Naive thymus-derived CD4-positive, alpha-beta T cell (primary cell): ENCODE measurements around the gene MYBBP1A. TPM values are rescaled to one million over a fixed set of nuclear protein-coding genes. Genes with fewer than 3 reads are reported as not detected.

Source experiments
- ATAC-seq: fragments of 150-1000 bp; cut with Tn5 transposase; 2 replicates; pipeline ENCODE4 v1.10.0; 2021; ENCODE audit warnings: mild to moderate bottlenecking, moderate library complexity
- CTCF ChIA-PET: fragments of 350-600 bp; sonication (Branson Sonifier 250); formaldehyde crosslinking; loops from one replicate; lab custom pipeline; 2021; ENCODE audit warnings: antibody characterized with exemption; lab: Charles Lee
- POLR2A ChIA-PET: fragments of 350-600 bp; sonication (Branson Sonifier 250); formaldehyde crosslinking; loops from one replicate; lab custom pipeline; 2021; ENCODE audit warnings: antibody characterized with exemption, inconsistent platforms; lab: Charles Lee
- DNase-seq, 9 donors: peaks; one replicate each; pipeline versions ENCODE4 v3.0.0 to v3.0.0-alpha.2; 2020 to 2022; ENCODE audit warnings: mixed read lengths in 1 of 9
- H3K27ac ChIP-seq: one replicate; pipeline ENCODE4 v1.7.0; 2013; ENCODE audit warnings: mild to moderate bottlenecking, low read depth, low read length, moderate library complexity
- H3K27me3 ChIP-seq, 2 donors: one replicate each; pipeline ENCODE4 v1.7.0; 2013; ENCODE audit warnings: low read length in 2 of 2, mild to moderate bottlenecking in 2 of 2, moderate library complexity in 2 of 2; ENCODE audit not compliant: control insufficient read depth in 2 of 2, insufficient read depth in 2 of 2
- H3K36me3 ChIP-seq, 3 experiments: 1 replicate in 2 of 3; 2 replicates in 1 of 3; pipeline ENCODE4 v1.7.0; 2013; ENCODE audit warnings: low read length in 3 of 3, mild to moderate bottlenecking in 3 of 3, moderate library complexity in 1 of 3; ENCODE audit not compliant: insufficient read depth in 3 of 3, control insufficient read depth in 2 of 3
- H3K4me1 ChIP-seq, 2 donors: one replicate each; pipeline ENCODE4 v1.7.0; 2013; ENCODE audit warnings: low read length in 2 of 2, mild to moderate bottlenecking in 2 of 2, moderate library complexity in 1 of 2; ENCODE audit not compliant: control insufficient read depth in 2 of 2, insufficient read depth in 2 of 2
- H3K4me3 ChIP-seq: 2 replicates; pipeline ENCODE4 v1.7.0; 2013; ENCODE audit warnings: mild to moderate bottlenecking, low read length
- H3K9me3 ChIP-seq, 3 experiments: 1 replicate in 2 of 3; 2 replicates in 1 of 3; pipeline ENCODE4 v1.7.0; 2013; ENCODE audit warnings: low read length in 3 of 3; ENCODE audit not compliant: control insufficient read depth in 2 of 3
- H3K27ac Mint-ChIP-seq, 9 donors: one replicate each; pipeline ENCODE4 v1.8.0; 2020 to 2022; ENCODE audit warnings: mixed read lengths in 9 of 9, mild to moderate bottlenecking in 8 of 9, moderate library complexity in 5 of 9, inconsistent platforms in 2 of 9
- H3K27me3 Mint-ChIP-seq, 5 donors: one replicate each; pipeline ENCODE4 v1.8.0; 2021 to 2022; ENCODE audit warnings: mixed read lengths in 5 of 5, mild to moderate bottlenecking in 1 of 5
- H3K36me3 Mint-ChIP-seq, 5 donors: one replicate each; pipeline ENCODE4 v1.8.0; 2020 to 2022; ENCODE audit warnings: mixed read lengths in 5 of 5, mild to moderate bottlenecking in 3 of 5, inconsistent platforms in 1 of 5
- H3K4me1 Mint-ChIP-seq, 7 donors: one replicate each; pipeline ENCODE4 v1.8.0; 2020 to 2022; ENCODE audit warnings: mixed read lengths in 7 of 7, mild to moderate bottlenecking in 3 of 7, inconsistent platforms in 1 of 7
- H3K4me3 Mint-ChIP-seq, 10 donors: one replicate each; pipeline ENCODE4 v1.8.0; 2020 to 2022; ENCODE audit warnings: mild to moderate bottlenecking in 10 of 10, mixed read lengths in 10 of 10, moderate library complexity in 6 of 10, inconsistent platforms in 2 of 10
- H3K9me3 Mint-ChIP-seq, 11 donors: one replicate each; pipeline ENCODE4 v1.8.0; 2020 to 2022; ENCODE audit warnings: mixed read lengths in 11 of 11, mild to moderate bottlenecking in 4 of 11, inconsistent platforms in 1 of 11, moderate library complexity in 1 of 11
- intact Hi-C, 2 donors: fragments of 100-400 bp; cut with micrococcal nuclease; formaldehyde crosslinking; loops; one replicate each; pipeline ENCODE4 v1.15.1; 2023
- polyA plus RNA-seq, 2 donors: library from polyadenylated mRNA; unstranded; fragments of 300-500 nt; fragmentation: Illumina TruSeq; gene quantifications; one replicate each; pipeline ENCODE4 v1.2.3, GENCODE V29; 2021
- total RNA-seq, 6 experiments: library from RNA in 5 of 6; stranded (reverse) in 5 of 6; gene quantifications; 1 replicate in 5 of 6; 2 replicates in 1 of 6; pipeline ENCODE4 v1.2.3 and lab custom pipeline; 2021 to 2026

MYBBP1A gene
- total and polyA plus RNA-seq, 7 experiments from 2014 or later: 21.0 to 81.8 (median 74.3) TPM

- ChIA-PET CTCF (interaction anchor here (1.1 kb wide), 1 partner anchor 17 kb away, joined by 3 read pairs; no protein-coding TSS in a partner anchor), POLR2A (interaction anchor here (1.0 to 1.6 kb wide), 5 partner anchors 13 to 204 kb away, joined by 3 to 10 read pairs (median 4); no protein-coding TSS in a partner anchor)
- Histone ChIP-seq H3K36me3 (no peaks in the 10 kb centered on the region), H3K27ac (no peak overlapping the region), H3K4me3 (peak overlapping the region; percentile 48), H3K4me1 (peaks cover 17 to 20% of the 10 kb centered on the region in 2 donors), H3K27me3 (peaks cover 0 to 14% of the 10 kb centered on the region in 2 donors), H3K9me3 (no peaks in the 10 kb centered on the region)
- DNase-seq: peak in 5 of 9 donors; percentile 18 to 36 (median 28)
- Mint-ChIP-seq H3K4me3 (peak overlapping the region; percentile 77 to 92 (median 84)), H3K27me3 (peaks cover 15 to 52% (median 30%) of the 10 kb centered on the region in 5 donors), H3K36me3 (no peaks in the 10 kb centered on the region), H3K4me1 (peaks cover 15 to 34% (median 28%) of the 10 kb centered on the region in 7 donors), H3K27ac (peak overlapping the region in 1 of 9 donors; percentile 13), H3K9me3 (no peaks in the 10 kb centered on the region)
- intact Hi-C loops: loop anchor here in 1 of 2 donors (10.0 kb wide), 1 partner anchor 125 kb away; no protein-coding TSS in a partner anchor
- ATAC-seq: peak; percentile 26
Measured at GRCh38 chr17:4499431-4500190, 55.6 kb downstream of the MYBBP1A start.

- DNase-seq: peak; percentile 46 to 74 (median 66)
- H3K4me3 Mint-ChIP-seq: peak within 1 kb of the TSS; percentile 77 to 92 (median 84)
- peaks cover 15 to 52% (median 26%) of the 10 kb centered on the region in 5 donors for H3K27me3 Mint-ChIP-seq
- no peak within 1 kb of the TSS for H3K27ac Mint-ChIP-seq
- H3K27ac ChIP-seq: no peak within 1 kb of the TSS
- H3K9me3 ChIP-seq: no peaks in the 10 kb centered on the region
- no peaks in the 10 kb centered on the region for H3K36me3 Mint-ChIP-seq
- no peaks in the 10 kb centered on the region for H3K36me3 ChIP-seq
- H3K9me3 Mint-ChIP-seq: no peaks in the 10 kb centered on the region
- intact Hi-C loops: loop anchor here in 1 of 2 donors (1.0 to 10.0 kb wide), 3 partner anchors 12 to 126 kb away; partner anchors contain the start of gene MYBBP1A
- peaks cover 13 to 26% (median 23%) of the 10 kb centered on the region in 7 donors for H3K4me1 Mint-ChIP-seq
- H3K4me1 ChIP-seq: peaks cover 15 to 17% of the 10 kb centered on the region in 2 donors
- POLR2A ChIA-PET: interaction anchor here (1.0 to 1.6 kb wide), 4 partner anchors 12 to 205 kb away, joined by 3 to 10 read pairs (median 5); no protein-coding TSS in a partner anchor
- peak; percentile 96 for ATAC-seq
- peaks cover 0 to 14% of the 10 kb centered on the region in 2 donors for H3K27me3 ChIP-seq
- H3K4me3 ChIP-seq: peak within 1 kb of the TSS; percentile 48
- CTCF ChIA-PET: interaction anchor here (0.6 to 1.0 kb wide), 2 partner anchors 18 to 54 kb away, joined by 3 to 4 read pairs; no protein-coding TSS in a partner anchor
Measured at GRCh38 chr17:4498461-4499397, 56.5 kb downstream of the MYBBP1A start, which contains the start of gene SPNS2. TSS of gene SPNS2 (plus strand) at chr17:4498881. CDS start at chr17:4499048, 167 bp downstream.

GRCh38 chr17:4497101-4497824 lies 57.9 kb downstream of the MYBBP1A start:
- Histone ChIP-seq H3K36me3 (no peaks in the 10 kb centered on the region), H3K27me3 (peaks cover 0 to 9% of the 10 kb centered on the region in 2 donors), H3K4me3 (no peak overlapping the region), H3K4me1 (peaks cover 14 to 17% of the 10 kb centered on the region in 2 donors), H3K9me3 (no peaks in the 10 kb centered on the region), H3K27ac (no peak overlapping the region)
- H3K4me3 Mint-ChIP-seq: peak overlapping the region in 7 of 10 donors; percentile 10 to 58 (median 28)
- H3K9me3 Mint-ChIP-seq: no peaks in the 10 kb centered on the region
- peaks cover 8 to 47% (median 20%) of the 10 kb centered on the region in 5 donors for H3K27me3 Mint-ChIP-seq
- DNase-seq (no peak), ATAC-seq (no peak)
- H3K27ac Mint-ChIP-seq: no peak overlapping the region
- POLR2A ChIA-PET: no interaction called here
- peaks cover 18 to 29% (median 23%) of the 10 kb centered on the region in 7 donors for H3K4me1 Mint-ChIP-seq
- no peaks in the 10 kb centered on the region for H3K36me3 Mint-ChIP-seq
- intact Hi-C loops: loop anchor here in 1 of 2 donors (10.0 kb wide), 1 partner anchor 128 kb away; no protein-coding TSS in a partner anchor
- CTCF ChIA-PET: interaction anchor here (0.7 kb wide), 1 partner anchor 130 kb away, joined by 4 read pairs; no protein-coding TSS in a partner anchor

GRCh38 chr17:4492721-4493561 lies 62.2 kb downstream of the MYBBP1A start:
- no peaks in the 10 kb centered on the region for H3K4me1 ChIP-seq
- no peaks in the 10 kb centered on the region for H3K36me3 ChIP-seq
- Mint-ChIP-seq H3K36me3 (peaks cover 0 to 4% (median 0%) of the 10 kb centered on the region in 5 donors), H3K27ac (peak overlapping the region in 3 of 9 donors; percentile 39 to 49 (median 39)), H3K27me3 (peaks cover 0 to 22% (median 0%) of the 10 kb centered on the region in 5 donors), H3K4me1 (peaks cover 0 to 14% (median 3%) of the 10 kb centered on the region in 7 donors), H3K4me3 (no peak overlapping the region), H3K9me3 (no peaks in the 10 kb centered on the region)
- DNase-seq: peak in 4 of 9 donors; percentile 37 to 45 (median 40)
- H3K27ac ChIP-seq: no peak overlapping the region
- no peak overlapping the region for H3K4me3 ChIP-seq
- intact Hi-C loops: loop anchor here in 1 of 2 donors (10.0 kb wide), 1 partner anchor 132 kb away; no protein-coding TSS in a partner anchor
- no peaks in the 10 kb centered on the region for H3K9me3 ChIP-seq
- CTCF ChIA-PET: no interaction called here
- H3K27me3 ChIP-seq: no peaks in the 10 kb centered on the region
- POLR2A ChIA-PET: interaction anchor here (0.6 kb wide), 1 partner anchor 52 kb away, joined by 3 read pairs; no protein-coding TSS in a partner anchor
- no peak for ATAC-seq

GRCh38 chr17:4490637-4491061 lies 64.5 kb downstream of the MYBBP1A start:
- H3K36me3 ChIP-seq: no peaks in the 10 kb centered on the region

More at GRCh38 chr17:4490637-4491061, 64.5 kb downstream of the MYBBP1A start:
- Mint-ChIP-seq H3K9me3 (no peaks in the 10 kb centered on the region), H3K4me3 (no peak overlapping the region), H3K27me3 (peaks cover 0 to 2% (median 0%) of the 10 kb centered on the region in 5 donors), H3K27ac (no peak overlapping the region), H3K36me3 (peaks cover 0 to 4% (median 0%) of the 10 kb centered on the region in 5 donors), H3K4me1 (peaks cover 14 to 22% (median 18%) of the 10 kb centered on the region in 7 donors)
- CTCF ChIA-PET: no interaction called here
- H3K4me3 ChIP-seq: no peak overlapping the region
- POLR2A ChIA-PET: interaction anchor here (1.1 kb wide), 1 partner anchor 10 kb away, joined by 3 read pairs; no protein-coding TSS in a partner anchor
- H3K27me3 ChIP-seq: no peaks in the 10 kb centered on the region
- H3K4me1 ChIP-seq: peaks cover 3 to 4% of the 10 kb centered on the region in 2 donors
- ATAC-seq (no peak), DNase-seq (no peak)
- intact Hi-C loops: loop anchor here in 1 of 2 donors (10.0 kb wide), 1 partner anchor 134 kb away; no protein-coding TSS in a partner anchor
- no peaks in the 10 kb centered on the region for H3K9me3 ChIP-seq
- H3K27ac ChIP-seq: no peak overlapping the region
